Right cardiac atrium (tissue), 5 donors: ENCODE measurements around the gene MYBBP1A. TPM values are rescaled to one million over a fixed set of nuclear protein-coding genes. Genes with fewer than 3 reads are reported as not detected.

Source experiments
- ATAC-seq, 2 donors: fragments of 200-7000 bp; cut with Tn5 transposase; one replicate each; pipeline versions ENCODE4 v1.8.0 to v1.9.1; 2020; ENCODE audit warnings: moderate library complexity in 2 of 2, mild to moderate bottlenecking in 1 of 2
- DNase-seq, 3 donors: peaks; one replicate each; pipeline ENCODE4 v3.0.0-alpha.2; 2020
- H3K27ac ChIP-seq: one replicate; pipeline ENCODE4 v1.5.1; 2013; ENCODE audit warnings: mild to moderate bottlenecking, low read length, control low read depth, moderate library complexity
- H3K27me3 ChIP-seq: one replicate; pipeline ENCODE4 v1.6.1; 2013; ENCODE audit not compliant: control insufficient read depth, insufficient read depth
- H3K4me1 ChIP-seq: one replicate; pipeline ENCODE4 v1.6.1; 2013; ENCODE audit warnings: low read length; ENCODE audit not compliant: control insufficient read depth, insufficient read depth
- H3K4me3 ChIP-seq: one replicate; pipeline ENCODE4 v1.5.1; 2013; ENCODE audit warnings: low read length, control low read depth
- H3K9me3 ChIP-seq: one replicate; pipeline ENCODE4 v1.6.1; 2013; ENCODE audit warnings: low read length; ENCODE audit not compliant: control insufficient read depth
- WGBS: extraction: QIAGEN DNeasy Blood & Tissue Kit; methylation state at CpG from one replicate; pipeline ENCODE4 v1.1.7; 2013; 5-methylcytosine and 5-hydroxymethylcytosine counted together
- intact Hi-C, 4 donors: fragments of 100-400 bp; cut with DNase I; formaldehyde crosslinking; loops; one replicate each; pipeline versions ENCODE4 v1.11.0 to v1.14.0; 2022 to 2023
- polyA plus RNA-seq: library from polyadenylated mRNA; stranded (reverse); fragments of 200-250 nt; gene quantifications from one replicate; pipeline ENCODE4 v1.2.3, GENCODE V29; 2013
- total RNA-seq, 4 donors: library from RNA; stranded (reverse); fragmentation: NEBNext Ultra II Directional; extraction: Animal tissue kit (Norgen Biotek cat#: 25700); gene quantifications; one replicate each; pipeline ENCODE4 v1.2.1, GENCODE V29; 2021
- donor health status: healthy with polysubstance abuse.
- donor health status: DM: no; HTN: yes; CAD: no.
- donor health status: DM: no; HTN: no; CAD: no.
- donor health status: DM: no; HTN: yes; CAD: no; lungs with severe emphysema.
- donor health status: DM: yes; HTN: yes; CAD: no.

The MYBBP1A gene
- total and polyA plus RNA-seq, 5 donors, result 15.9 to 28.5 (median 22.1) TPM

DNA sequence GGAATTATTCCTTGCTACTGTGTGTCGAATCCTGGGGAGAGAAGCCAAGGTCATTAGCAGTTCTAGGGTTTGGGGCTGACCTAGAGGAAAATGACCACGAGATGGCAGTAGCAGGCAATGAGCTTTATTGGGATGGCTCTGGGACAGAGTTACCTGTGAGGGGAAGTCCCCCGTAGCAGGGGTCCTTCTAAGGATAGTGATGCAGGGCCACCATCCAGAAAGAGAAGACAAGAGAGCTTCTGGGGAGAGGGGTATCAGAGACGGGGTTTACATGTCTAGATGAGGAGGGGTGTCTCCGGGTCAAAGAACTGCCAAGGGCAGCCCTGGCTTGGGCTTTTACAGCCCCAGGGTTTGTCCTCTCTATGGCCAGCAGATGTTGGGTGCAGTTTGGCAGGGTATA is 11.6 kb upstream of the MYBBP1A start:
- H3K4me3 ChIP-seq, result no peak overlapping the region
- ATAC-seq (peak; percentile 85 to 89), DNase-seq (peak; percentile 39 to 64 (median 51))
- intact Hi-C loops, result loop anchor here (2.0 to 10.0 kb wide), 4 partner anchors 58 to 142 kb away; no protein-coding TSS in a partner anchor
- H3K27me3 ChIP-seq, result no peaks in the 10 kb centered on the region
- no peak overlapping the region for H3K27ac ChIP-seq
- peaks cover 1% of the 10 kb centered on the region for H3K4me1 ChIP-seq
- 24% methylated on average over 5 of the region's 5 CpGs for WGBS
- no peaks in the 10 kb centered on the region for H3K9me3 ChIP-seq

DNA sequence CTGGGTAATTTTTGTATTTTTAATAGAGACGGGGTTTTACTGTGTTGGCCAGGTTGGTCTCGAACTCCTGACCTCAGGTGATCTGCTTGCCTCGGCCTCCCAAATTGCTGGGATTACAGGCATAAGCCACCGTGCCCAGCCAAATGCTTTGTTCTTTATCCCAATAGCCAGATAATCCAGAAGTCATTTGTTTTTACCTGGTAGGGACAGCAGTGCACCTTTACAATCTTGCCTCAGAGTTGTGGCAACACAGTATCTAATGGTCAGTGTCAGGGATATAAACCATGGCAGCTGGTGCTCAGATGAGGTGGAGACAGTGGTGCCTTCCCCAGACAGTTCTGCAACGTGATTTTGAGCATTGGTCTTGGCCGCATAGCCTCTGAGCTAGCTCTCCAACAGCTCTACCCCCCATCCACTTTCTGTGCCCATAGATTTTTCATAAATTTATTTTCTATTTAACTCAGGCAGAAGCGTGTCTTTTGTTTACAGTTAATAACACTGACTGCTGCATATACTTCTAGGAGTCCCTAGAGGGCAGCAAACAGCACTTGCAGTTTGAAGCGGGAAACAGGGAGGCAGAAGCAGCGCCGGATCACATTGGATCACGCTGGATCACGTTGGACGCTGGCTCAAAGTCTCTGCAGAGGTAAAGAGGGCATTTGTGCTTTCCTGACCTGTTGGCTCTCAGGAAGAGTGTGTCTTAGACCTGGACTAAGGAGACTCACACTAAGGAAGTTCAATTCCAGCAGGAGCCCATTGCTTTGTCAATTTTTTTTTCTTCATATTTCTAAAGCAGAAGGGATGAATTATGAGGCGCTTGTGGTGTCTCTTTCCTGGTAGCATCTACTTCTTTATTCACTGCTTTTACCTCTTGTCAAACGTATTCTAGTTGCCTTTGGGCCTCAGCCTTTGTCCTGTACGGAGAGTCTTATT is 10.3 kb upstream of the MYBBP1A start:
- peak; percentile 80 for ATAC-seq
- peak overlapping the region; percentile 25 for H3K27ac ChIP-seq
- H3K9me3 ChIP-seq, result no peaks in the 10 kb centered on the region
- 31% methylated on average over 16 of the region's 16 CpGs for WGBS
- H3K27me3 ChIP-seq, result no peaks in the 10 kb centered on the region
- intact Hi-C loops, result loop anchor here (2.0 to 10.0 kb wide), 4 partner anchors 59 to 141 kb away; no protein-coding TSS in a partner anchor
- peak; percentile 66 to 84 (median 79) for DNase-seq
- peaks cover 1% of the 10 kb centered on the region for H3K4me1 ChIP-seq
- no peak overlapping the region for H3K4me3 ChIP-seq

DNA sequence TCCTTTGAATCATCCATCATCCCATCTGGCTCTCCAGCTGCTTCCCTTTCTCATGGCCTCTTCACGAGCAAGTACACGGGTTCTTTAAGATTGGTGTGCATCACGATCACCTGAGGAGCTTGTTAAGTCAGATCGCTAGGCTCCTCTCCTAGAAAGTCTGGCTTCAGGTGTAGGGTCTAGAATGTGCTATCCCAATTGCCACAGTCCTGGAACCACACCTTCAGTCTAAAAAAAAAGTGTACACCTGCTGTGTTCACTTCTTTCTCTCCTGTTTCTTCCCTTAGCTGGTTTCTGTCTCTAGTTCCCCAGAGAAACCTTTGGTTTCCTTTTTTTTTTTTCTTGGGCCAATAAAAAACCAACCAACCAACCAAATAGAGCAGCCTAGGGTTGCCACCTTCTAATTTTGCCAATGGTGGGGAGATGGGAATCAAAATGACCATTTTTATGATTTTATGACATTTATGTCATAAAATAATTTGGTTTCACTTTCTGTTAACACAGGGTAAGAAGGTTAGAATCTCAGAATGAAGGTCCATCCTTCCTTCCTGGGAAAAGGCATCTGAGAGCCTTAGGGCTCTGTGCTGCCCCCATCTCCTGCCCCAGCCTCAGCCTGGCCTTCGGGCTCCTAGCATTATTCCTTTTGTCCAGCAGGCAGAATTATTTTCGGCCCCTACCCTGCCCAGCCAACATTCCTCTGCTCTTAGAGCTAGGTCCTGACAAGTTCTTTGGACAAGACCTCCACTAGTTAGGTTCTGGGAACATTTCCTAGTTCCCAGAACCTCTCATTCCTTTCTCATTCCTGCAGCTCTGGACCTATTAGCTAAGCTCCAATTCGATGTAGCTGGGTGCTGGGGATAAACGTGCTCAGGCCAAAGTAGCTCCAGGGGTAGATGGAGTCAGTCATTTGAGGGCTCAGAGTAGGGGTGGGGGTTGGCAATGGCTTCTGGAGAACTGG is 7.1 kb upstream of the MYBBP1A start:
- no peaks in the 10 kb centered on the region for H3K27me3 ChIP-seq
- DNase-seq, result peak in 2 of 3 donors; percentile 49 to 60
- H3K4me1 ChIP-seq, result no peaks in the 10 kb centered on the region
- no peak overlapping the region for H3K27ac ChIP-seq
- peak in 1 of 2 donors; percentile 15 for ATAC-seq
- H3K9me3 ChIP-seq, result no peaks in the 10 kb centered on the region
- intact Hi-C loops, result loop anchor here in 2 of 4 donors (5.0 to 10.0 kb wide), 2 partner anchors 137 to 140 kb away; no protein-coding TSS in a partner anchor
- H3K4me3 ChIP-seq, result no peak overlapping the region
- 63% methylated on average over 8 of the region's 8 CpGs for WGBS

DNA sequence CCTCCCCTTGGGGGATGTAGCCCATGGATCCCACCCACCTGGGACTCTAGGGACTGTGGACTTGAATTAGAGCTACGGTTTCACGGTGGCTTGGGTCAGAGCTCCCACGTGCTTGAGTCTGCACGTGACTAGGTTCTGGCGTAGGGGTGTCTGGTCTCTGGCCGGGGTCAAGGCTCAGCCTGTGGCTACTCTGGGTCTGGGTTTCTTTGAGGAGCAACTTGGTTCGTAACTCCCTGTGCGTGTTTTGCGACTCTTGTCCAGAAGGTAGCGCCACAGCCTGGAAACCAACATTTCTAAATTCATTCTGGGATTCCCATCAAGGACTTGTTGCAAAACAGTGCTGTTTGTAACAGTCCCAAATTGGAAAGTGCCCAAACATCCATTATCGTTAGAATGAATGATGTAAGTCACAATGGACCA is 5.7 kb upstream of the MYBBP1A start:
- WGBS, result 60% methylated on average over 11 of the region's 11 CpGs
- intact Hi-C loops, result loop anchor here in 2 of 4 donors (5.0 to 10.0 kb wide), 2 partner anchors 136 to 139 kb away; no protein-coding TSS in a partner anchor

GRCh38 chr17:4560421-4560820 is 5.2 kb upstream of the MYBBP1A start, which contains the start of gene GGT6:
Gene GGT6, minus strand, starts transcription at chr17:4560577. Its CDS starts 56 bp downstream, at chr17:4560521.
- intact Hi-C loops, result loop anchor here in 2 of 4 donors (5.0 to 10.0 kb wide), 2 partner anchors 136 to 138 kb away; no protein-coding TSS in a partner anchor

More for the DNA sequence above, 5.7 kb upstream of the MYBBP1A start:
- H3K9me3 ChIP-seq, result no peaks in the 10 kb centered on the region
- H3K4me1 ChIP-seq, result peaks cover 3% of the 10 kb centered on the region
- ATAC-seq, result no peak
- H3K27me3 ChIP-seq, result no peaks in the 10 kb centered on the region
- H3K27ac ChIP-seq, result no peak overlapping the region
- H3K4me3 ChIP-seq, result no peak overlapping the region
- DNase-seq, result peak; percentile 37 to 61 (median 59)

GRCh38 chr17:4559966-4560365 is 4.8 kb upstream of the MYBBP1A start:
- 96% methylated on average over 5 of the region's 5 CpGs for WGBS
- Histone ChIP-seq H3K4me1 (peaks cover 4% of the 10 kb centered on the region), H3K9me3 (no peaks in the 10 kb centered on the region), H3K27me3 (no peaks in the 10 kb centered on the region), H3K27ac (no peak overlapping the region), H3K4me3 (no peak overlapping the region)
- DNase-seq (peak in 1 of 3 donors; percentile 36), ATAC-seq (no peak)
- intact Hi-C loops, result loop anchor here in 3 of 4 donors (5.0 to 10.0 kb wide), 2 partner anchors 135 to 138 kb away; no protein-coding TSS in a partner anchor

More at GRCh38 chr17:4560421-4560820, 5.2 kb upstream of the MYBBP1A start, which contains the start of gene GGT6:
- Histone ChIP-seq H3K27ac (no peak within 1 kb of the TSS), H3K4me3 (no peak within 1 kb of the TSS), H3K27me3 (no peaks in the 10 kb centered on the region), H3K9me3 (no peaks in the 10 kb centered on the region), H3K4me1 (peaks cover 4% of the 10 kb centered on the region)
- WGBS, result 84% methylated on average over 12 of the region's 12 CpGs
- ATAC-seq, result peak in 1 of 2 donors; percentile 5
- peak in 2 of 3 donors; percentile 61 to 67 for DNase-seq

GRCh38 chr17:4559139-4559791 is 4.1 kb upstream of the MYBBP1A start:
- no peak overlapping the region for H3K4me3 ChIP-seq
- peaks cover 4% of the 10 kb centered on the region for H3K4me1 ChIP-seq
- 68% methylated on average over 17 of the region's 17 CpGs for WGBS
- DNase-seq (peak in 2 of 3 donors; percentile 59 to 63), ATAC-seq (no peak)
- no peaks in the 10 kb centered on the region for H3K27me3 ChIP-seq
- no peak overlapping the region for H3K27ac ChIP-seq
- intact Hi-C loops, result loop anchor here in 1 of 4 donors (5.0 kb wide), 1 partner anchor 137 kb away; no protein-coding TSS in a partner anchor
- no peaks in the 10 kb centered on the region for H3K9me3 ChIP-seq

DNA sequence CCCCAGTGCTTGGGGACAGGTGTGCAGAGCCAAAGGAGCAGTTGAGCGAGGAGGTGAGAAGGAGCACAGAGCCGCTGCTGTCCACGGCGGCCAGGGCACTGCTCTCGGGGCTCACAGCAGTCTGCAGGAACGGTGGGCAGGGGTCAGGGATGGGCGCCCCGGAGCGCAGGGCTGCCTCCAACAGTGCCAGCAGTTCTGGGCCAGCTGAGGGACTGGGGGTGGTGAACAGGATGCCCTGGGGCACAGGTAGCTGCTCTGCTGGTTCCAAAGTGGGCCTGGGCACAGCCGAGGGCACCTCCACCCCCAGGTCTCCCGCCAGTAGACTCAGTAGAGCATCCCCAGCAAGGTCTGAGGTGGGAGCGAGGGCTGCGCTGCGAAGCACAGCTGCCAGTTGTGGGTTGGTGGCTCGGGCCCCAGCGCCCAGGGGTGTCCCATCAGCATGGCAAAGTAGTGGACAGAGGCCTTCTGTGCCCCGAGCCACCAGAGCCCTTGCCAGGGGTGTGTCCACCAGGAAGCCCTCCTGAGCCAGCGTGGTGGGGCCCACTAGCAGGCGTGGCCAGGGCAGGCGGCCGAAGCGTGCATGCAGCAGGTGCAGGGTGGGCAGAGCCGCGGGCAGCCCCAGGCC is 3.3 kb upstream of the MYBBP1A start:
- WGBS, result 90% methylated on average over 24 of the region's 24 CpGs
- H3K9me3 ChIP-seq, result no peaks in the 10 kb centered on the region
- intact Hi-C loops, result loop anchor here in 1 of 4 donors (5.0 kb wide), 1 partner anchor 136 kb away; no protein-coding TSS in a partner anchor
- no peak overlapping the region for H3K27ac ChIP-seq
- H3K27me3 ChIP-seq, result no peaks in the 10 kb centered on the region
- H3K4me3 ChIP-seq, result no peak overlapping the region
- DNase-seq, result peak in 2 of 3 donors; percentile 49 to 66
- peaks cover 4% of the 10 kb centered on the region for H3K4me1 ChIP-seq
- ATAC-seq, result no peak

GRCh38 chr17:4557626-4558346 is 2.6 kb upstream of the MYBBP1A start:
- intact Hi-C loops, result loop anchor here in 1 of 4 donors (5.0 kb wide), 1 partner anchor 135 kb away; no protein-coding TSS in a partner anchor
- WGBS, result 91% methylated on average over 6 of the region's 6 CpGs
- Histone ChIP-seq H3K4me1 (peaks cover 4% of the 10 kb centered on the region), H3K9me3 (no peaks in the 10 kb centered on the region), H3K4me3 (no peak overlapping the region), H3K27me3 (no peaks in the 10 kb centered on the region), H3K27ac (no peak overlapping the region)
- ATAC-seq, result no peak
- DNase-seq, result peak in 1 of 3 donors; percentile 34
